ACC112 (cell line): ENCODE measurements around the gene PERM1.

Experiments
- H2AFZ ChIP-seq: fragments of 200-600 bp; sonication (generic); one replicate; pipeline ENCODE4 v1.6.0; 2017; ENCODE audit warnings: antibody characterized with exemption, low read length; ENCODE audit not compliant: unreplicated experiment
- H3K27ac ChIP-seq: fragments of 200-600 bp; sonication (generic); 2 replicates; pipeline ENCODE4 v1.5.1; 2014; ENCODE audit warnings: low read depth, mild to moderate bottlenecking, antibody characterized with exemption, low read length, moderate library complexity
- H3K27me3 ChIP-seq: fragments of 200-600 bp; sonication (generic); 2 replicates; pipeline ENCODE4 v1.6.1; 2014; ENCODE audit warnings: mild to moderate bottlenecking, antibody characterized with exemption, low read length, moderate library complexity, mixed read lengths; ENCODE audit not compliant: insufficient read depth
- H3K36me3 ChIP-seq: fragments of 200-600 bp; sonication (generic); 2 replicates; pipeline ENCODE4 v1.6.1; 2016; ENCODE audit warnings: mild to moderate bottlenecking, antibody characterized with exemption, low read length, moderate library complexity, mixed read lengths; ENCODE audit not compliant: insufficient read depth
- H3K4me1 ChIP-seq: fragments of 200-600 bp; sonication (generic); one replicate; pipeline ENCODE4 v1.6.1; 2016; ENCODE audit warnings: low read length, mixed read lengths; ENCODE audit not compliant: insufficient read depth, unreplicated experiment, control insufficient read depth
- H3K4me3 ChIP-seq: fragments of 200-600 bp; sonication (generic); 2 replicates; pipeline ENCODE4 v1.5.1; 2014; ENCODE audit warnings: mild to moderate bottlenecking, low read depth, low read length
- H3K79me2 ChIP-seq: fragments of 200-600 bp; sonication (generic); one replicate; pipeline ENCODE4 v1.6.0; 2016; ENCODE audit warnings: low read length; ENCODE audit not compliant: control insufficient read depth, unreplicated experiment, insufficient read depth

PERM1 gene

DNA sequence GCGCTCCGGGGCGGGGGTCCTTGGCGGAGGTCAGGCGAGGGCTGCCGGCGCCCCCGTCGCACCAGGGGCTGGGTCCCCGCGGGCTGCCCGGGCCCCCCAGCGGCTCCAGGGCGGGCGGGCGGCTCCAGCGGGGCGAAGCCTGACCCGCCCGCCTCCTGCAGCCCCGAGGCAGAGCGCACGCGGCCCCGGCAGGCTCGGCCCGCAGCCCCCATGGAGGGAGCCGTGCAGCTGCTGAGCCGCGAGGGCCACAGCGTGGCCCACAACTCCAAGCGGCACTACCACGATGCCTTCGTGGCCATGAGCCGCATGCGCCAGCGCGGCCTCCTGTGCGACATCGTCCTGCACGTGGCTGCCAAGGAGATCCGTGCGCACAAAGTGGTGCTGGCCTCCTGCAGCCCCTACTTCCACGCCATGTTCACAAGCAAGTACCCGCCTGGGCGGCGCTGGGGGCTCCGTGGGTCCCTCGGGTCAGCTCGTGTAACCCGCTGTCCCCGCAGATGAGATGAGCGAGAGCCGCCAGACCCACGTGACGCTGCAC lies 20.7 kb downstream of the PERM1 start:
- Histone ChIP-seq H3K27ac (no peak overlapping the region), H3K27me3 (peaks cover 5% of the 10 kb centered on the region; the same call in 1 of the 2 replicates), H3K36me3 (no peaks in the 10 kb centered on the region), H3K4me3 (peak overlapping the region; percentile 100), H2AFZ (no peak overlapping the region), H3K4me1 (peaks cover 12% of the 10 kb centered on the region), H3K79me2 (peaks cover 26% of the 10 kb centered on the region)

DNA sequence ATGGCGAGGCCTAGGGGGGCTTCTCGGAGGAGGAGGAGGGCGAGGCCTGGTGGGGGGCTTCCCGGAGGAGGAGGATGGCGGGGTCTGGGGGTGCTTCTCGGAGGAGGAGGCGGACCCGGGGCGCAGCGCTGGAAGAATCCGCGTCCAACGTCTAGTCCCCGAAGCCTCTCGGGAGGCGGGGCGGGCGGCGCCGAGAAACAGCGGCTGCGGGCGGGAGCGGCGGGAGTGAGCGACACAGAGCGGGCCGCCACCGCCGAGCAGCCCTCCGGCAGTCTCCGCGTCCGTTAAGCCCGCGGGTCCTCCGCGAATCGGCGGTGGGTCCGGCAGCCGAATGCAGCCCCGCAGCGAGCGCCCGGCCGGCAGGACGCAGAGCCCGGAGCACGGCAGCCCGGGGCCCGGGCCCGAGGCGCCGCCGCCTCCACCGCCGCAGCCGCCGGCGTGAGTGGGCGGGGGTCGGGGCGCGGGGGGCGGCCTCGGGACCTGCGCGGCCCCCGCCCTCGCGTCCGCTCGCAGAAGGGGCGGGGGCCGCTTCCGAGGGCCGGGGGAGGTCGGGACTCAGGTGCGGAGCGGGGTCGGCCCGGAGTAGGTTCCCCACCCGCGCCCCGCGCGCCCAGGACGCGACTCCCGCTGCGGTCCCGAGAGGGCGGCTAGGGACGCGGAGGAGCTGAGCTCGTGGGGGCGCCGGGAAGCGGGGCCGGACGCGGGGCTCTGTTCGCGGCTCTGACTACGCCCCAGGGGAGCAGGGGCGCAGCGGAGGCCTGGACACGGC lies 21.3 kb downstream of the PERM1 start, which contains the start of gene KLHL17:
KLHL17 (plus strand) TSS at position 222 of the 769 bp plus-strand sequence; CDS start at position 332, 110 bp downstream.
- Histone ChIP-seq H2AFZ (peak within 1 kb of the TSS; percentile 22), H3K79me2 (peaks cover 26% of the 10 kb centered on the region), H3K27ac (no peak within 1 kb of the TSS), H3K36me3 (no peaks in the 10 kb centered on the region), H3K27me3 (peaks cover 5% of the 10 kb centered on the region; the same call in 1 of the 2 replicates), H3K4me1 (peaks cover 6% of the 10 kb centered on the region), H3K4me3 (peak within 1 kb of the TSS; percentile 100)

DNA sequence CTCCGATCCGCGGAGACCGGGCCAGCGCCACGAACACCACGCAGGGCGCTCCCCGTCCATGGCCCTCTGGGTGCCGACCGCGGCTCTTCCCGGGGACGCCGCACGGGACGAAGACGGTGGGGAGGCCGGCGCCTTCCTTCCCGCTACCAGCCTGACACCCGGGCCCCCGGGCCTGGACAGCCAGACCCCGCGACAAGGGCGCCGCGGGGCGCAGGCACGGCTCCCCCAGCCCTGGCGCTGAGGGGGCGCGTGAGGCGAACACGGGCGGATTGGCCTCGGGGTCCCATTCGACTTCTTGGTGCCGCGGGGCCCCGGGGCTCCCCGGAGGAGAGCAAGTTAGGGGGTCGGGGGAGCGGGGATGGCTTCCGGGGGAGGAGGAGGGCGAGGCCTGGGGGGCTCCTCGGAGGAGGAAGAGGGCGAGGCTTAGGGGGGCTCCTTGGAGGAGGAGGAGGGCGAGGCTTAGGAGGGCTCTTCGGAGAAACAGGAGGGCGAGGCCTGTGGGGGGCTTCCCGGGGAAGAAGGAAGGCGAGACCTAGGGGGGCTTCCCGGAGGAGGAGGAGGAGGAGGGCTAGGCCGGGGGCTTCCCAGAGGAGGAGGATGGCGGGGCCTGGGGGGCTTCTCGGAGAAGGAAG lies 22.0 kb downstream of the PERM1 start:
- Histone ChIP-seq H3K36me3 (no peaks in the 10 kb centered on the region), H3K4me3 (peak overlapping the region; percentile 100), H3K27ac (no peak overlapping the region), H3K27me3 (peaks cover 5% of the 10 kb centered on the region; the same call in 1 of the 2 replicates), H3K79me2 (peaks cover 26% of the 10 kb centered on the region), H3K4me1 (peaks cover 5% of the 10 kb centered on the region), H2AFZ (peak overlapping the region; percentile 22)

DNA sequence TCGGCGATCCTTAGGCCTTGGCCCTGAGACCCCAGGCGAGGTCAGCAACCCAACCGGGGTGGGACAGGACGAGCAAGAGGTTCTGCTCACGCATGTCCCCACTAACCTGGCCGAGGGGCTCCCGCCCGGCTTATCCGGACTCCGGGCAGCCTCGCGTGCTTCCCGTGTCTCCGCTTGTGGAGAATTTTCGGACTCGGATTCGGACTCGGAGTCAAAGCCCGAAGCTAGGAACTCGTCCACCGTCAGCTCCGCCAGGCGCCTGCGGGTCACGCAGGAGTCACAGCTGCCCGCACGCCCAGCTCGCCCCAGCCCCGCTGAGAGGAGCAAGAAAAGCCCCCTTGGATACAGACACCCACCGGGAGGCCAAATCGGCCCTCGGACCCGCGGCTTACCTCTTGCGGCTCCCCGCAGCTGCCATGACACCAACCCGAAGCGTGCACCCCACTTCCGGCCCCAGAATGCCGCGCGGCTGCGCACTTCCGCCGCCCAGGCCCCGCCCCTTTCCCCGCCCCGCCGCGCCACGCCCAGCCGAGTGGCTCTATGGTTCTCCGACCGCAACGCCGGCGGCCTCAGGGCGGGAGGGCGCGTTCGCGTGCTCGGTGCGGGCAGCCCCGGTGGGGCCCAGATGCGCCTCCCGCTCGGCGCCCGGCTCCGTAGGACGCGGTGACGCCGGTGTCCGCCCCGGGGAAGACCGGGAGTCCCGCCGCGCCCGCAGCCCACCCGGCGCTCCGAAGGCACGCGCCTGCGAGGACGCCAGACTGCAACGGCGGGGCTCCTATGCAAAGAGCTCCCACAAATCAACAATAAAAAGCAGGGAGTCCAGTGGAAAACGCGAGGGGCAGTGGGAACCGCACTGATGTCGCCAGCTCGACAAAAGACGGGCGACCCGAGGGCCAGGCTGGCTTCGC lies 22.8 kb downstream of the PERM1 start, which contains the start of gene NOC2L:
NOC2L (minus strand) TSS at position 434 of the 908 bp plus-strand sequence; CDS start at position 418, 16 bp downstream.
- no peaks in the 10 kb centered on the region for H3K36me3 ChIP-seq
- H3K27ac ChIP-seq, result no peak within 1 kb of the TSS
- peaks cover 26% of the 10 kb centered on the region for H3K79me2 ChIP-seq
- peak within 1 kb of the TSS; percentile 100 for H3K4me3 ChIP-seq
- H2AFZ ChIP-seq, result peak within 1 kb of the TSS; percentile 92
- peaks cover 5% of the 10 kb centered on the region for H3K4me1 ChIP-seq
- peaks cover 5% of the 10 kb centered on the region; the same call in 1 of the 2 replicates for H3K27me3 ChIP-seq

DNA sequence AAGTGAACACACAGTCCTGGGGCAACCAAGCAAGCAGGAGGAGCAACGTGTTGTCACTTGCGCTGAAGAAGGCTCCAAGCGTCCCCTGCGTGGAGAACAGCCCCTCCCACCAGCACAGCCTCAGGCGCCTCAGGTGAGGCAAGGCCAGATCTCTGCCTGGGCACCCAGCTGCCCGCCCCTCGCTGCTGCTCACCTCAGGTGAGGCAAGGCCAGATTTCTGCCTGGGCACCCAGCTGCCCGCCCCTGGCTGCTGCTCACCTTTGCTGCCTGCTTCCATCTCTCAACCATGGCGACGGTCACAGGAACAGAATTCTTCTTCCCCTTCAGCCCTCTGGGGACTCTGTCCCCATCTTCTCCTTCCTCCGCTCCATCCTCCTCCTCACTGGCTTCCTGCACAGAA lies 25.3 kb downstream of the PERM1 start:
- Histone ChIP-seq H3K27ac (no peak overlapping the region), H3K4me3 (no peak overlapping the region), H3K27me3 (peaks cover 5% of the 10 kb centered on the region; the same call in 1 of the 2 replicates), H3K79me2 (peaks cover 26% of the 10 kb centered on the region), H3K36me3 (no peaks in the 10 kb centered on the region), H3K4me1 (peaks cover 5% of the 10 kb centered on the region), H2AFZ (no peak overlapping the region)

DNA sequence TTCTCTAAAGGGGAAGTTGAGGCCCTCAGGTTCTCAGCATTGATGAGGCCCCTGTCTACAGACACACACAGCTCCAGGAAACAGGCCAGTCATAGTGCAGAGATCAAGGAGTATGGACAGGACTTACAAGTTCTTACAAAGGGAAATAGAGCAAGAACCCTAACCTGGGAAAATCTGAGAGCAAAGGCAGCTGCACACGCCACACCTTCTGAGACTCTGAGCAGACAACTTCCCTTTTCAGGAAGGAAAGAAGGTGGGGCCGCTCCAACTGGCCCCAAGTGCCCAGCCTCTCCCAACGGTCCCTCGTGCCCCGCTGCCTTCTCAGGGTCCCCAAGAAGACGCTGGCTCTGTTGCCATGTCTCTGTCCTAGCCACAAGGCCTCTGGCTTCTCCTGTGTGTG lies 26.4 kb downstream of the PERM1 start:
- Histone ChIP-seq H3K27me3 (peaks cover 5% of the 10 kb centered on the region; the same call in 1 of the 2 replicates), H3K27ac (no peak overlapping the region), H2AFZ (no peak overlapping the region), H3K79me2 (peaks cover 26% of the 10 kb centered on the region), H3K4me3 (no peak overlapping the region), H3K36me3 (peaks cover 1% of the 10 kb centered on the region; the same call in 1 of the 2 replicates), H3K4me1 (peaks cover 5% of the 10 kb centered on the region)

- Histone ChIP-seq H3K4me3 (no peak overlapping the region), H3K27me3 (peaks cover 5% of the 10 kb centered on the region; the same call in 1 of the 2 replicates), H3K36me3 (peaks cover 4% of the 10 kb centered on the region; the same call in 1 of the 2 replicates), H3K27ac (no peak overlapping the region), H3K4me1 (peaks cover 5% of the 10 kb centered on the region), H3K79me2 (peaks cover 26% of the 10 kb centered on the region), H2AFZ (no peak overlapping the region)
These were observed 27.0 kb downstream of the PERM1 start for GRCh38 chr1:954927-955326.

GRCh38 chr1:953524-954320 lies 28.2 kb downstream of the PERM1 start:
- Histone ChIP-seq H3K4me3 (no peak overlapping the region), H3K27me3 (no peaks in the 10 kb centered on the region), H2AFZ (no peak overlapping the region), H3K4me1 (peaks cover 5% of the 10 kb centered on the region), H3K79me2 (peaks cover 23% of the 10 kb centered on the region), H3K36me3 (peaks cover 4% of the 10 kb centered on the region; the same call in 1 of the 2 replicates), H3K27ac (no peak overlapping the region)

GRCh38 chr1:952603-953002 lies 29.3 kb downstream of the PERM1 start:
- Histone ChIP-seq H2AFZ (no peak overlapping the region), H3K27me3 (no peaks in the 10 kb centered on the region), H3K4me3 (no peak overlapping the region), H3K27ac (no peak overlapping the region), H3K36me3 (peaks cover 4% of the 10 kb centered on the region; the same call in 1 of the 2 replicates), H3K4me1 (peaks cover under 1% of the 10 kb centered on the region), H3K79me2 (peaks cover 12% of the 10 kb centered on the region)
